ENCODE data around the gene CYP11A1. TPM values are rescaled to one million over a fixed set of nuclear protein-coding genes. Genes with fewer than 3 reads are reported as not detected.

CYP11A1 gene
- total RNA-seq, 4 donors from 2014 or later, result 0.67 to 3.7 (median 2.7) TPM

DNA sequence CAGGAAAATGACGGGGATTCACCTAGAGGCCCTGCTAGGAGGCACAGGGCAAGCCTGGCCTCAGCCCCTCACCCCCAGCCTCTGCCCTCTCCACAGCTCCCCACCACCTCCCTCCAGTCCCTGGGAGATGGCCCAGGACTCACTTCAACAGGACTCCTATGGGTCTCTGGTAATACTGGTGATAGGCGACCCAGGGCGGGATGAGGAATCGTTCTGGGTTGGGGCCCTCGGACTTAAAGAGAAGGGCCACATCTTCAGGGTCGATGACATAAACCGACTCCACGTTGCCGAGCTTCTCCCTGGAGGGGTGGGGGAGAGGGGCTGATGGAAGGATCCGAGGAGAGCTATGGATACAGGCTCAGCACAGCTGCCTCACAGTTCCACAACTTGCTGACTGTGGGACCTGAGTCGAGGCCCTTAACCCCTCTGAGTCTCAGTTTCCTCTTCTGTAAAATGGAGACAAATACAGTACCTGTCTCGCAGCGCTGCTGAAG is 19.6 kb downstream of the CYP11A1 start:
- H3K27me3 ChIP-seq, result peaks cover 23% of the 10 kb centered on the region
- no peak for ATAC-seq
- WGBS, 2 donors (ENCODE audit: low coverage in 1 of 2), result 74 to 93% methylated on average over 2 to 5 of the region's 13 CpGs
- no peak overlapping the region for H3K27ac ChIP-seq
- no peaks in the 10 kb centered on the region for H3K36me3 ChIP-seq
- TF ChIP-seq, protein P1, sequence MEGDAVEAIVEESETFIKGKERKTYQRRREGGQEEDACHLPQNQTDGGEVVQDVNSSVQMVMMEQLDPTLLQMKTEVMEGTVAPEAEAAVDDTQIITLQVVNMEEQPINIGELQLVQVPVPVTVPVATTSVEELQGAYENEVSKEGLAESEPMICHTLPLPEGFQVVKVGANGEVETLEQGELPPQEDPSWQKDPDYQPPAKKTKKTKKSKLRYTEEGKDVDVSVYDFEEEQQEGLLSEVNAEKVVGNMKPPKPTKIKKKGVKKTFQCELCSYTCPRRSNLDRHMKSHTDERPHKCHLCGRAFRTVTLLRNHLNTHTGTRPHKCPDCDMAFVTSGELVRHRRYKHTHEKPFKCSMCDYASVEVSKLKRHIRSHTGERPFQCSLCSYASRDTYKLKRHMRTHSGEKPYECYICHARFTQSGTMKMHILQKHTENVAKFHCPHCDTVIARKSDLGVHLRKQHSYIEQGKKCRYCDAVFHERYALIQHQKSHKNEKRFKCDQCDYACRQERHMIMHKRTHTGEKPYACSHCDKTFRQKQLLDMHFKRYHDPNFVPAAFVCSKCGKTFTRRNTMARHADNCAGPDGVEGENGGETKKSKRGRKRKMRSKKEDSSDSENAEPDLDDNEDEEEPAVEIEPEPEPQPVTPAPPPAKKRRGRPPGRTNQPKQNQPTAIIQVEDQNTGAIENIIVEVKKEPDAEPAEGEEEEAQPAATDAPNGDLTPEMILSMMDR (IDR thresholded peaks at IDR 0.05), result no peak
- no peak for TF ChIP-seq POLR2A (IDR thresholded peaks at IDR 0.05)
- no peak for TF ChIP-seq EP300 (IDR thresholded peaks at IDR 0.05)
- TF ChIP-seq POLR2AphosphoS5 (IDR thresholded peaks at IDR 0.05), result no peak
- no peak overlapping the region for H3K4me3 ChIP-seq
- H3K4me1 ChIP-seq, result no peaks in the 10 kb centered on the region
- H3K9me3 ChIP-seq, result no peaks in the 10 kb centered on the region

DNA sequence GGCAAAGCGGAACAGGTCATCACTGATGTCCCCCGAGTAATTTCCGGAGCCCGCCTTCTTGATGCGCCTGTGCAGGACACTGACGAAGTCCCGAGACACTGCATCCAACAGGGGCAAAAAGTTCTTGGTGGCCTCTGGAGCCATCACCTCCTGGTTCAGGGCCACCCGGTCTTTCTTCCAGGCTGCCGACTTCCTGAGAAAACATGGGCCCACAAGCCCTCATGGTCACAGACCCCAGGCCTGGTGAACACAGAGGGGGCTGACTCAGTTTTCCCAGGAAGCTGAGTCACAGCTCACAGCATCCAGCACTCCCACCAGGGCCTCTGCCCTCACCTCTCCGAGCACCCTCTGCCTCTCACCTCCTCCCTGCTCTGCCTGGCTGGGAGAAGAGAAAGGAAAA is 22.4 kb downstream of the CYP11A1 start:
- TF ChIP-seq, protein P1 (IDR thresholded peaks at IDR 0.05), result no peak
- no peak for TF ChIP-seq POLR2AphosphoS5 (IDR thresholded peaks at IDR 0.05)
- TF ChIP-seq EP300 (IDR thresholded peaks at IDR 0.05), result no peak
- TF ChIP-seq POLR2A (IDR thresholded peaks at IDR 0.05), result no peak
- peaks cover 7% of the 10 kb centered on the region for H3K27me3 ChIP-seq
- WGBS, 2 donors (ENCODE audit: low coverage in 1 of 2), result 17 to 91% methylated on average over 1 to 5 of the region's 10 CpGs
- no peak overlapping the region for H3K27ac ChIP-seq
- H3K9me3 ChIP-seq, result no peaks in the 10 kb centered on the region
- H3K36me3 ChIP-seq, result no peaks in the 10 kb centered on the region
- no peaks in the 10 kb centered on the region for H3K4me1 ChIP-seq
- no peak overlapping the region for H3K4me3 ChIP-seq
- no peak for ATAC-seq

DNA sequence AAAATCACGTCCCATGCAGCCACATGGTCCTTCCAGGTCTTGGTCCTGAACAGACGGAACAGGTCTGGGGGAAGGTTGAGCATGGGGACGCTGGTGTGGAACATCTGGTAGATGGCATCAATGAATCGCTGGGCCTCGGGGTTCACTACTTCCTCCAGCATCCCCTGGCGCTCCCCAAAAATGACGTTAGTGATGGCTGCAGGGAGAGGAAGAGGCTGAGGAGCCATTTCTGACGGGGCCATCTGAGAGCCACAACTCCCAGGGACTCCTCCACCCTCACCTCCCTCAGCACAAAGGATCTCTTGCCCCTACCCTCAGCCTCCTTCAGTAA is 23.7 kb downstream of the CYP11A1 start:
- Histone ChIP-seq H3K9me3 (no peaks in the 10 kb centered on the region), H3K4me3 (no peak overlapping the region)
- TF ChIP-seq, protein P1 (IDR thresholded peaks at IDR 0.05), result no peak
- TF ChIP-seq POLR2A (IDR thresholded peaks at IDR 0.05) (no peak), EP300 (IDR thresholded peaks at IDR 0.05) (no peak), POLR2AphosphoS5 (IDR thresholded peaks at IDR 0.05) (no peak)

DNA sequence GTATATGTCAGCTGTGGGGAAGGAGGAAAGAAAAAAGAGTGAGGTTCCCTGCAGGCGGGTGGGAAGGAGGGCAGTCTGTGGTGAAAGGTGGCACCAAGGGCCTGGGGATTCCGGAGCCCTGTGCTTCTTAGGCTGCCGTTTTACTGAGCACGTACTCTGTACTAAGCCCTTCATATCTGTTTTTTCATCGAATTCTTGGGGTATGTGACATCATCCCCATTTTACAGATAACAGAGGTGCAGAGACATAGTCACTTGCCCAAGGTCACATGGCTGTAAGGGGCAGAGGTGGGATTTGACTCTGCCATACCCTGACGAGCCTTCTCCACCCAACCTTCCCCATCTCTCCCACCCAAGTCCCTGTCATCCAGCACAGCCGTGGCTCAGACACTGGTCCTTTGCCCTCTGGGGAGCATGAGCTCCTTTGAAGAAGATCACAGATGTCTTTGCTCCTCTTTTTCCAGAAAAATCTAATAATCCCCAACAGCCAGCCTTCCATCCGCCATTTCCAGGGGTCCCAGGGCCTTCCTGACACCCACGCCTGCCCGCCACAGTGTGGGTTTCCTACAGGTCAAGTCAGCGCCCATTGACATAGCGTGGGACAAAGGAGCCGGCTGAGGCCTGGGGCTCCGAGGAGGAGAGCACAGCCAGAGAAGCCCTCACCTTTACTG is 24.2 kb downstream of the CYP11A1 start:
- Histone ChIP-seq H3K9me3 (no peaks in the 10 kb centered on the region), H3K4me3 (no peak overlapping the region), H3K36me3 (no peaks in the 10 kb centered on the region), H3K27me3 (peaks cover 10% of the 10 kb centered on the region), H3K27ac (no peak overlapping the region), H3K4me1 (no peaks in the 10 kb centered on the region)
- no peak for ATAC-seq
- TF ChIP-seq POLR2AphosphoS5 (IDR thresholded peaks at IDR 0.05), result no peak
- TF ChIP-seq, protein P1 (IDR thresholded peaks at IDR 0.05), result no peak
- 80 to 95% methylated on average over 1 to 6 of the region's 14 CpGs for WGBS, 2 donors (ENCODE audit: low coverage in 1 of 2)

More for the DNA sequence above, 23.7 kb downstream of the CYP11A1 start:
- Histone ChIP-seq H3K27me3 (peaks cover 10% of the 10 kb centered on the region), H3K4me1 (no peaks in the 10 kb centered on the region), H3K36me3 (no peaks in the 10 kb centered on the region), H3K27ac (no peak overlapping the region)
- no peak for ATAC-seq
- WGBS, 2 donors (ENCODE audit: low coverage in 1 of 2), result no CpG with 5 or more reads among the region's 8 CpGs

DNA sequence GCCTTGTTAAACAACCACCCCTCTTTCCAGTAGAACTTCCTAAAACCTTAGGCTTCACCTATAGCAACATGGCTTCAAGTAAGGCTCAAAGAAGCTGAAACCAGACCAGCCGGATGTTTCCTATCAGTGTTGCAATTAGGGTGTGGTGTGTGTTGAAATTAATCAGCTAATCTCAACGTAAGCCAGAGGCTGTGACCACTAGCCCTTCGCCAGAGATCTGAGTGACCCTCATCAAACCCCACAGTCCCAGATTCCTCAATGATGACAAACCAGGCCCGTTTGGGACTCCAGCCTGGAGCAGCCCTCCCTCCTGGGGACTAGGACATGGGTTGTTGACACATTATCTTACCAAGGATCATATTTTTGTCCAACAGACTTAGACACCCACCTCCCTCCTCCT is 27.3 kb downstream of the CYP11A1 start:
- peak; percentile 68 for ATAC-seq
- no peak overlapping the region for H3K4me3 ChIP-seq

More for the DNA sequence above, 27.3 kb downstream of the CYP11A1 start:
- Histone ChIP-seq H3K9me3 (no peaks in the 10 kb centered on the region), H3K27ac (no peak overlapping the region), H3K4me1 (no peaks in the 10 kb centered on the region), H3K36me3 (no peaks in the 10 kb centered on the region), H3K27me3 (peaks cover 10% of the 10 kb centered on the region)
- WGBS, 2 donors (ENCODE audit: low coverage in 1 of 2), result 0 to 38% methylated on average over 1 to 4 of the region's 4 CpGs
- TF ChIP-seq POLR2AphosphoS5 (IDR thresholded peaks at IDR 0.05) (no peak), EP300 (IDR thresholded peaks at IDR 0.05) (no peak), POLR2A (IDR thresholded peaks at IDR 0.05) (no peak)
- TF ChIP-seq, protein P1 (IDR thresholded peaks at IDR 0.05), result no peak

Measured in gastroesophageal sphincter (tissue), 4 donors.